ENCODE measurements around the gene CCDC138. TPM values are rescaled to one million over a fixed set of nuclear protein-coding genes. Genes with fewer than 3 reads are reported as not detected.

CCDC138 gene
- polyA plus RNA-seq, 1 donor (not counting 4 experiments of a cell fraction or from before 2014, with no cell fraction given) = 6.6 TPM

GRCh38 chr2:108910011-108910431 is 123.5 kb downstream of the CCDC138 start:
- H3K9me3 ChIP-seq (ENCODE audit: control insufficient read depth, low read depth, low read length) = no peaks in the 10 kb centered on the region
- no peak overlapping the region for H2AFZ ChIP-seq (ENCODE audit: control insufficient read depth, low read length)
- no peak for TF ChIP-seq EZH2 (IDR thresholded peaks at IDR 0.05; ENCODE audit: low read length)
- TF ChIP-seq, protein P1, sequence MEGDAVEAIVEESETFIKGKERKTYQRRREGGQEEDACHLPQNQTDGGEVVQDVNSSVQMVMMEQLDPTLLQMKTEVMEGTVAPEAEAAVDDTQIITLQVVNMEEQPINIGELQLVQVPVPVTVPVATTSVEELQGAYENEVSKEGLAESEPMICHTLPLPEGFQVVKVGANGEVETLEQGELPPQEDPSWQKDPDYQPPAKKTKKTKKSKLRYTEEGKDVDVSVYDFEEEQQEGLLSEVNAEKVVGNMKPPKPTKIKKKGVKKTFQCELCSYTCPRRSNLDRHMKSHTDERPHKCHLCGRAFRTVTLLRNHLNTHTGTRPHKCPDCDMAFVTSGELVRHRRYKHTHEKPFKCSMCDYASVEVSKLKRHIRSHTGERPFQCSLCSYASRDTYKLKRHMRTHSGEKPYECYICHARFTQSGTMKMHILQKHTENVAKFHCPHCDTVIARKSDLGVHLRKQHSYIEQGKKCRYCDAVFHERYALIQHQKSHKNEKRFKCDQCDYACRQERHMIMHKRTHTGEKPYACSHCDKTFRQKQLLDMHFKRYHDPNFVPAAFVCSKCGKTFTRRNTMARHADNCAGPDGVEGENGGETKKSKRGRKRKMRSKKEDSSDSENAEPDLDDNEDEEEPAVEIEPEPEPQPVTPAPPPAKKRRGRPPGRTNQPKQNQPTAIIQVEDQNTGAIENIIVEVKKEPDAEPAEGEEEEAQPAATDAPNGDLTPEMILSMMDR (optimal IDR thresholded peaks at IDR 0.05 in 1 of 3, IDR thresholded peaks at IDR 0.05 in 1 of 3, conservative IDR thresholded peaks at IDR 0.05 in 1 of 3; ENCODE audit: extremely low read depth in 1 of 3, insufficient read depth in 2 of 3, low read length in 3 of 3) = no peak
- H3K4me2 ChIP-seq (ENCODE audit: control insufficient read depth, extremely low read depth, insufficient read depth, low read depth, low read length) = no peak overlapping the region
- no peaks in the 10 kb centered on the region for H4K20me1 ChIP-seq (ENCODE audit: control insufficient read depth, extremely low read depth, insufficient read depth, low read length)
- H3K4me1 ChIP-seq (ENCODE audit: control insufficient read depth, extremely low read depth, insufficient read depth, low read length) = peaks cover 8% of the 10 kb centered on the region
- H3K27ac ChIP-seq (ENCODE audit: control insufficient read depth, insufficient read depth, low read length) = no peak overlapping the region
- H3K36me3 ChIP-seq (ENCODE audit: control insufficient read depth in 2 of 2, extremely low read depth in 1 of 2, insufficient read depth in 2 of 2, low read length in 2 of 2) = no peaks in the 10 kb centered on the region
- H3K4me3 ChIP-seq (ENCODE audit: control insufficient read depth in 2 of 3, extremely low read depth in 1 of 3, insufficient read depth in 2 of 3, low read depth in 1 of 3, low read length in 3 of 3) = no peak overlapping the region
- H3K27me3 ChIP-seq (ENCODE audit: control insufficient read depth, extremely low read depth, insufficient read depth, low read length) = peaks cover 20% of the 10 kb centered on the region
- DNase-seq (ENCODE audit: low read depth, low spot score) (no peak), FAIRE-seq (no peak)
- H3K79me2 ChIP-seq (ENCODE audit: control insufficient read depth, insufficient read depth, low read length) = no peaks in the 10 kb centered on the region
- dilution Hi-C loops (cut with MboI; ENCODE audit: extremely low pct_ligation_motif_present, low sequenced_read_pairs) = no loop called here
- no peaks in the 10 kb centered on the region for H3K9me1 ChIP-seq (ENCODE audit: control insufficient read depth, extremely low read depth, insufficient read depth, low read length)
- no peak overlapping the region for H3K9ac ChIP-seq (ENCODE audit: control insufficient read depth, extremely low read depth, insufficient read depth, low read length)

GRCh38 chr2:108910541-108911396 is 124.2 kb downstream of the CCDC138 start:
- H3K9me3 ChIP-seq (ENCODE audit: control insufficient read depth, low read depth, low read length) = no peaks in the 10 kb centered on the region
- TF ChIP-seq, protein P1 (optimal IDR thresholded peaks at IDR 0.05 in 1 of 3, IDR thresholded peaks at IDR 0.05 in 1 of 3, conservative IDR thresholded peaks at IDR 0.05 in 1 of 3; ENCODE audit: extremely low read depth in 1 of 3, insufficient read depth in 2 of 3, low read length in 3 of 3) = no peak
- TF ChIP-seq EZH2 (IDR thresholded peaks at IDR 0.05; ENCODE audit: low read length) = no peak
- no peak for DNase-seq (ENCODE audit: low read depth, low spot score)
- H3K4me1 ChIP-seq (ENCODE audit: control insufficient read depth, extremely low read depth, insufficient read depth, low read length) = peaks cover 8% of the 10 kb centered on the region
- H3K36me3 ChIP-seq (ENCODE audit: control insufficient read depth in 2 of 2, extremely low read depth in 1 of 2, insufficient read depth in 2 of 2, low read length in 2 of 2) = no peaks in the 10 kb centered on the region
- dilution Hi-C loops (cut with MboI; ENCODE audit: extremely low pct_ligation_motif_present, low sequenced_read_pairs) = no loop called here
- no peak overlapping the region for H2AFZ ChIP-seq (ENCODE audit: control insufficient read depth, low read length)
- H3K4me2 ChIP-seq (ENCODE audit: control insufficient read depth, extremely low read depth, insufficient read depth, low read depth, low read length) = no peak overlapping the region
- peaks cover 20% of the 10 kb centered on the region for H3K27me3 ChIP-seq (ENCODE audit: control insufficient read depth, extremely low read depth, insufficient read depth, low read length)
- FAIRE-seq = no peak
- no peak overlapping the region for H3K4me3 ChIP-seq (ENCODE audit: control insufficient read depth in 2 of 3, extremely low read depth in 1 of 3, insufficient read depth in 2 of 3, low read depth in 1 of 3, low read length in 3 of 3)
- no peaks in the 10 kb centered on the region for H3K9me1 ChIP-seq (ENCODE audit: control insufficient read depth, extremely low read depth, insufficient read depth, low read length)
- H3K9ac ChIP-seq (ENCODE audit: control insufficient read depth, extremely low read depth, insufficient read depth, low read length) = no peak overlapping the region
- no peak overlapping the region for H3K27ac ChIP-seq (ENCODE audit: control insufficient read depth, insufficient read depth, low read length)
- H3K79me2 ChIP-seq (ENCODE audit: control insufficient read depth, insufficient read depth, low read length) = no peaks in the 10 kb centered on the region
- H4K20me1 ChIP-seq (ENCODE audit: control insufficient read depth, extremely low read depth, insufficient read depth, low read length) = no peaks in the 10 kb centered on the region
